Tibial nerve (tissue), 4 donors: ENCODE measurements around the gene TIMM22.

Experiments
- EP300 ChIP-seq, 2 donors: sonication (generic); formaldehyde crosslinking; IDR thresholded peaks; one replicate each; pipeline ENCODE4 v1.6.1; 2017; ENCODE audit warnings: antibody characterized with exemption in 2 of 2, mild to moderate bottlenecking in 1 of 2
- TF ChIP-seq, protein P1 (sequence below), 5 experiments: fragments of 200-600 bp in 3 of 5; fragments of 450-650 bp in 2 of 5; sonication (generic) in 3 of 5; IDR thresholded peaks; one replicate each; pipeline ENCODE4 v1.5.1; 2016 to 2019; ENCODE audit warnings: antibody characterized with exemption in 5 of 5, mild to moderate bottlenecking in 3 of 5, moderate library complexity in 2 of 5

DNA sequence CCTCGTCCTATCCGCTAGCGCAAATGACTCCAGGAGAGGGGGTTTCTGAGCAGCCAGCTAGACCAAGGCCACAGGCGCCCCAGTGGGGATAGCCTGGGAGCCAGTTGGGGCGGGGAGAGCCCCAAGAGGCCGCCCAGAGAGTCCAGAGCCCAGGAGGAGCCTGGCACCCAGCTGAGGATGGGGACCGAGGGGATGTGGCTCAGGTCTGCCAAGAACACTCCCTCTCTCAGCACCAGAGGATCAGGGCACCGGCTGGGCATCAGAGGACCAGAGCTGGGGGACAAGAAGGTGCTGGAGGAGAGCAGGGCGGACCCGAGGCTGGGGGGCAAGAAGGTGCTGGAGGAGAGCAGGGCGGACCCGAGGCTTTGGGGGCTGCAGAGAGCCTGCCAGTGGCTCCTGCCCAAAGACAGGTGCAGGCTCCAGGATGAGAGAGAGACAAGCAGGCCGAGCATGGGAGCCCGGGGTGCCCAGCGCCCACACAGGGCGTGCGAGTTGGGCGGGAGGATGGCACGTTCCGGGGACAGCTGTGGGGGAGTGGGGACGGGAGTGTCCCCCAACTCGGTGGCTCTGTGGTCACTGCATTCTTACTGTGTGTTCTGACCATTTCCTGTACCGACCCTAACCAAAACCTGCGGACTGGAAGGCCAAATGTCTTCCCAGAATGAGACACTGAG is 39.4 kb downstream of the TIMM22 start:
- TF ChIP-seq, protein P1, sequence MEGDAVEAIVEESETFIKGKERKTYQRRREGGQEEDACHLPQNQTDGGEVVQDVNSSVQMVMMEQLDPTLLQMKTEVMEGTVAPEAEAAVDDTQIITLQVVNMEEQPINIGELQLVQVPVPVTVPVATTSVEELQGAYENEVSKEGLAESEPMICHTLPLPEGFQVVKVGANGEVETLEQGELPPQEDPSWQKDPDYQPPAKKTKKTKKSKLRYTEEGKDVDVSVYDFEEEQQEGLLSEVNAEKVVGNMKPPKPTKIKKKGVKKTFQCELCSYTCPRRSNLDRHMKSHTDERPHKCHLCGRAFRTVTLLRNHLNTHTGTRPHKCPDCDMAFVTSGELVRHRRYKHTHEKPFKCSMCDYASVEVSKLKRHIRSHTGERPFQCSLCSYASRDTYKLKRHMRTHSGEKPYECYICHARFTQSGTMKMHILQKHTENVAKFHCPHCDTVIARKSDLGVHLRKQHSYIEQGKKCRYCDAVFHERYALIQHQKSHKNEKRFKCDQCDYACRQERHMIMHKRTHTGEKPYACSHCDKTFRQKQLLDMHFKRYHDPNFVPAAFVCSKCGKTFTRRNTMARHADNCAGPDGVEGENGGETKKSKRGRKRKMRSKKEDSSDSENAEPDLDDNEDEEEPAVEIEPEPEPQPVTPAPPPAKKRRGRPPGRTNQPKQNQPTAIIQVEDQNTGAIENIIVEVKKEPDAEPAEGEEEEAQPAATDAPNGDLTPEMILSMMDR (IDR thresholded peaks at IDR 0.05) = no peak
- TF ChIP-seq EP300 (IDR thresholded peaks at IDR 0.05) = no peak
